Mesothelial cell of epicardium (in vitro differentiated cells): Measurements from ENCODE around the gene DNAH8. TPM values are rescaled to one million over a fixed set of nuclear protein-coding genes. Genes with fewer than 3 reads are reported as not detected.

Experiments used
- DNase-seq, 2 experiments: peaks; one replicate each; pipeline ENCODE4 v3.0.0; 2021; ENCODE audit warnings: low spot score in 2 of 2; ENCODE audit not compliant: unreplicated experiment in 2 of 2
- H3K27ac Mint-ChIP-seq: 2 replicates; pipeline ENCODE4 v1.8.0; 2021; ENCODE audit warnings: mixed read lengths
- H3K27me3 Mint-ChIP-seq: 2 replicates; pipeline ENCODE4 v1.8.0; 2021; ENCODE audit warnings: low read depth, mixed read lengths
- H3K36me3 Mint-ChIP-seq: 2 replicates; pipeline ENCODE4 v1.8.0; 2021; ENCODE audit warnings: mixed read lengths
- H3K4me1 Mint-ChIP-seq: 2 replicates; pipeline ENCODE4 v1.8.0; 2021; ENCODE audit warnings: mixed read lengths
- H3K4me3 Mint-ChIP-seq: 2 replicates; pipeline ENCODE4 v1.8.0; 2021; ENCODE audit warnings: mild to moderate bottlenecking, moderate library complexity, mixed read lengths
- H3K9me3 Mint-ChIP-seq: 2 replicates; pipeline ENCODE4 v1.8.0; 2021; ENCODE audit warnings: mixed read lengths
- total RNA-seq: library from RNA; stranded (reverse); gene quantifications from 3 replicates; pipeline ENCODE4 v1.2.1, GENCODE V29; 2021
- TF ChIP-seq, protein P1 (sequence below): fragments of 200-600 bp; sonication (generic); IDR thresholded peaks from one replicate; pipeline ENCODE4 v1.5.0; 2021; ENCODE audit warnings: antibody characterized with exemption; ENCODE audit not compliant: unreplicated experiment

Gene DNAH8
- total RNA-seq, 1 donor from 2014 or later: 0.25 TPM

DNA sequence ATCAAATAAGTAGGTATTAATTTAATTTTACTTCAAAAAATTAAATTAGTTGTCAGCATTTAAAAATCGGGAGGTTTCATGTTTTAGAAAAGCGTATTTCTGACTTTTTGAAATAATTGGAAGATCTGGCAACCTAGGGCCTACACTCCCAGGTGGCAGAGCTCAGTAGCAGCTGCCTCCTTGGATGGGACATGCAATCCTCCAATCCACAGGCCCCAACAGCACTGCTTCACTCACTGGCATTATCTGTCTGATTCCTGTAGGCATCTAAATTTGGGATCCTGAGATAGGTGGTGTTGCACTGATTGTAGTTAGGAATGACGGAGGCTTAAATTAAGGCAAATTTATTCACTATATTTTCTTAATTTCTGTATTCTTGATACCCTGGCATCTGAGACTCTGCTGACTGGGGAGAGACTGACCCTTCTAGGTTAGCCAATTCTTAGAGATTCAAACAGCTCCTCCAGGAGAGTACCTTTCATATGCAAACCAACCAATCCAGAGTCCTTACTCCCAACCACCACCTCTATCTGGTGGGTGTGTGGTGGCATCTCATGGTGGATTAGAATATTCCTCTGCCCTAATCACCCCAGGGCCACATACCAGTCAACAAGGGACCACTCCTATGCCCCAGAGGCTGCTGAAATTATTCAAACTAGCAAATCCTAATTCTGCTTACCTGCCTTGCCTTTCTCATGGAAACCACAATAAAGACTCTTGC lies 186.9 kb downstream of the DNAH8 start:
- no peak for DNase-seq
- no peaks in the 10 kb centered on the region for H3K4me1 Mint-ChIP-seq
- no peak overlapping the region for H3K27ac Mint-ChIP-seq
- no peak overlapping the region for H3K4me3 Mint-ChIP-seq
- TF ChIP-seq, protein P1, sequence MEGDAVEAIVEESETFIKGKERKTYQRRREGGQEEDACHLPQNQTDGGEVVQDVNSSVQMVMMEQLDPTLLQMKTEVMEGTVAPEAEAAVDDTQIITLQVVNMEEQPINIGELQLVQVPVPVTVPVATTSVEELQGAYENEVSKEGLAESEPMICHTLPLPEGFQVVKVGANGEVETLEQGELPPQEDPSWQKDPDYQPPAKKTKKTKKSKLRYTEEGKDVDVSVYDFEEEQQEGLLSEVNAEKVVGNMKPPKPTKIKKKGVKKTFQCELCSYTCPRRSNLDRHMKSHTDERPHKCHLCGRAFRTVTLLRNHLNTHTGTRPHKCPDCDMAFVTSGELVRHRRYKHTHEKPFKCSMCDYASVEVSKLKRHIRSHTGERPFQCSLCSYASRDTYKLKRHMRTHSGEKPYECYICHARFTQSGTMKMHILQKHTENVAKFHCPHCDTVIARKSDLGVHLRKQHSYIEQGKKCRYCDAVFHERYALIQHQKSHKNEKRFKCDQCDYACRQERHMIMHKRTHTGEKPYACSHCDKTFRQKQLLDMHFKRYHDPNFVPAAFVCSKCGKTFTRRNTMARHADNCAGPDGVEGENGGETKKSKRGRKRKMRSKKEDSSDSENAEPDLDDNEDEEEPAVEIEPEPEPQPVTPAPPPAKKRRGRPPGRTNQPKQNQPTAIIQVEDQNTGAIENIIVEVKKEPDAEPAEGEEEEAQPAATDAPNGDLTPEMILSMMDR: no peak
- no peaks in the 10 kb centered on the region for H3K36me3 Mint-ChIP-seq
- H3K9me3 Mint-ChIP-seq: no peaks in the 10 kb centered on the region
- H3K27me3 Mint-ChIP-seq: peaks cover 14% of the 10 kb centered on the region

DNA sequence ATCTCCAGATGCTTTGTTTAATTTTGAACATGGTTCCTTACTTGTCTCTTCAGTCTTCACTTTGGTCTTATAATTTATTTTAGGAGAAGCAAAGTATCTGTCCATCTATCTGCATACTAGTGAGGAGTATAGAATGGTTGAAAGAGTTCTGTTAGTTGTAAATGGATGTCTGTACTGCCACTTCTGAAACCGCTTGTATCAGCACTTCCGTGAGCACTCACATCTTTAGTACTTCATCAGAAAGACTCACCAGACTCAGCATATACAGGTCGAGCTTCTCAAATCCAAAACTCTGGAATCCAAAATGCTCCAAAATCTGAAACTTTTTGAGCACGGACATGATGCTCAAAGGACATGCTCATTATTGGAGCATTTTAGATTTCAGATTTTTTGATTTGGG lies 191.5 kb downstream of the DNAH8 start:
- no peak overlapping the region for H3K27ac Mint-ChIP-seq
- peaks cover 6% of the 10 kb centered on the region for H3K27me3 Mint-ChIP-seq
- H3K36me3 Mint-ChIP-seq: no peaks in the 10 kb centered on the region
- no peak overlapping the region for H3K4me3 Mint-ChIP-seq
- no peaks in the 10 kb centered on the region for H3K9me3 Mint-ChIP-seq
- no peak for DNase-seq
- TF ChIP-seq, protein P1: no peak
- H3K4me1 Mint-ChIP-seq: no peaks in the 10 kb centered on the region

DNA sequence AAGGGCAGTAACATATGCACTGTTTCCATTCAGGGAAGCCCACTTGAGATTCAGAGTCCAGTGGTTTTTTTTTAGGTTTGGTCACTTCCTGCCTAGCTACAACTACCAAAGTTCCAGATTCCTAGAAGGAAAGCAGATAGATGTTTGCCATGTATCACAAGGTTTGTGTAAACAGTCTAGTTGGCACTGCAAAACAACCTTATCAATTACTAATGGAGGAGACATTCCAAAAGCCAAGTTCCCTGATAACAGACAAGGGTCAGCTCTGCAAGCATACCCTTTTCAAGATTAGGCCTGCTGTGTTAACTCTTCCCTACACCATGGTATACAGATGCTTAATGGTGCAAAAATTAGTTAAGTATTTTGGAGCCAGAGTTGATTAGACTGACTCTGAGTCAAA lies 192.2 kb downstream of the DNAH8 start:
- no peaks in the 10 kb centered on the region for H3K4me1 Mint-ChIP-seq
- TF ChIP-seq, protein P1: no peak
- no peak for DNase-seq
- H3K27ac Mint-ChIP-seq: no peak overlapping the region
- H3K36me3 Mint-ChIP-seq: no peaks in the 10 kb centered on the region
- H3K9me3 Mint-ChIP-seq: no peaks in the 10 kb centered on the region
- H3K4me3 Mint-ChIP-seq: no peak overlapping the region
- peaks cover 6% of the 10 kb centered on the region for H3K27me3 Mint-ChIP-seq

DNA sequence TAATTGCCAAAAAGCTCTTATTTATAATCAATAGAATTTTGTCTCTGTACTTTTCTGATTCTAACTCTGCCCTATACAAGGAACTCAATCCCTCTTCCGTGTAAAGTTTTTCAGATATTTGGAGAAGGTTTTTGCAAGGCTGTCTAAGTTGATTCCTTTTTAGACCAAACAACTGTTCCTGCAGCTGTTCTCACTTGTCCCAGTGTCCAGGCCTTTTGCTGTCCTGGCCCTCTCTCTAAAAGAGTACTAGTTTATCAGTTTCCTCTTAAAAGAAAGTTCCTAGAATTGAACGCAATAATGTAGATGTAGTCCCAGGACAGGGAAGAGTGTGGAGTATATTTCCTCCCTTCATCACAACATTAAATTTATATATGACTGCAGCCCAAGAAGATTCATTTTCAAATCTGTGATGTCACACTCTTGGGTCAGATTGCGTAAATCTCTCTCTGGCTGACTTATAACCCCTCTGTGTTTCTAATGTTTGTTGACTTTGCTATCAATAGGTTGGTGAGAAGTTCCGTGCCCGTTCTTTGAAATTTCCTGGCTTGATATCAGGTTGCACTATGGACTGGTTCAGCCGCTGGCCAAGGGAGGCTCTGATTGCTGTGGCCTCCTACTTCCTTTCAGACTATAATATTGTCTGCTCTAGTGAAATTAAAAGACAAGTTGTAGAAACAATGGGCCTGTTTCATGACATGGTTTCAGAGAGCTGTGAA lies 194.1 kb downstream of the DNAH8 start:
- TF ChIP-seq, protein P1: no peak
- Mint-ChIP-seq H3K27me3 (peaks cover 3% of the 10 kb centered on the region), H3K27ac (no peak overlapping the region), H3K36me3 (no peaks in the 10 kb centered on the region), H3K4me1 (no peaks in the 10 kb centered on the region), H3K9me3 (peaks cover 4% of the 10 kb centered on the region), H3K4me3 (no peak overlapping the region)
- no peak for DNase-seq

DNA sequence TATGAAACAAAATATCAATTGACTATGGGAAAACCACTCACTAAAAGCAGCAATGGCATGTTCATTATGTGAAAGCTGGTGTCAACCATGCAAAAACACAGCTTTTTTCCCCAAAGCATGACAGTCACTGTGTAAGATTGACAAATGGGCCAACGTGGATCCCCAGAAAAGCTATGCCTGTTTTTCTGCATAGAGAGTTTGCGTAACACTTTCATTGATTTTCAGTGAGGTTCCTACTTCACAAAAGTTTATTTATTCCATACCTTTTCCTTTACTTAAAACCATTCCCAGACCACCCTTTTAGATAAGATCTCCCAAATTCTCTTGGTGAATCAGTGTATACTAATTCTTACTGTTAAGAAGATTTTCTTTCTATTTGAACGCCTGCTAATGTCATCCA lies 195.1 kb downstream of the DNAH8 start:
- Mint-ChIP-seq H3K9me3 (peaks cover 4% of the 10 kb centered on the region), H3K27ac (no peak overlapping the region), H3K36me3 (no peaks in the 10 kb centered on the region), H3K4me1 (no peaks in the 10 kb centered on the region), H3K4me3 (no peak overlapping the region), H3K27me3 (peaks cover 2% of the 10 kb centered on the region)
- DNase-seq: no peak
- TF ChIP-seq, protein P1: no peak
